GM12892 (cell line): ENCODE data around the gene SRMS.
"Not testable (repeated sequence)": the region's sequence is repeated elsewhere in the genome, so short reads cannot be mapped to it uniquely, and the experiment has no call there.

Experiments used
- DNase-seq: peaks from one replicate; pipeline ENCODE4 v3.0.0; 2011; ENCODE audit not compliant: insufficient read length
- FAIRE-seq: peaks from 2 replicates; lab custom pipeline; 2011; peaks lifted over from hg19 to GRCh38; lab: Jason Lieb, UNC
- POLR2A ChIP-seq: IDR thresholded peaks from 2 replicates; pipeline ENCODE4 v1.6.1; 2011; ENCODE audit warnings: low read depth, low read length, control low read depth
- POLR2AphosphoS5 ChIP-seq: IDR thresholded peaks from 2 replicates; pipeline ENCODE4 v1.6.1; 2011; ENCODE audit warnings: low read depth, low read length, control low read depth
- TAF1 ChIP-seq: IDR thresholded peaks from 2 replicates; pipeline ENCODE4 v1.6.1; 2011; ENCODE audit warnings: low read depth, mild to moderate bottlenecking, control low read depth, low read length, borderline replicate concordance

Gene SRMS

DNA sequence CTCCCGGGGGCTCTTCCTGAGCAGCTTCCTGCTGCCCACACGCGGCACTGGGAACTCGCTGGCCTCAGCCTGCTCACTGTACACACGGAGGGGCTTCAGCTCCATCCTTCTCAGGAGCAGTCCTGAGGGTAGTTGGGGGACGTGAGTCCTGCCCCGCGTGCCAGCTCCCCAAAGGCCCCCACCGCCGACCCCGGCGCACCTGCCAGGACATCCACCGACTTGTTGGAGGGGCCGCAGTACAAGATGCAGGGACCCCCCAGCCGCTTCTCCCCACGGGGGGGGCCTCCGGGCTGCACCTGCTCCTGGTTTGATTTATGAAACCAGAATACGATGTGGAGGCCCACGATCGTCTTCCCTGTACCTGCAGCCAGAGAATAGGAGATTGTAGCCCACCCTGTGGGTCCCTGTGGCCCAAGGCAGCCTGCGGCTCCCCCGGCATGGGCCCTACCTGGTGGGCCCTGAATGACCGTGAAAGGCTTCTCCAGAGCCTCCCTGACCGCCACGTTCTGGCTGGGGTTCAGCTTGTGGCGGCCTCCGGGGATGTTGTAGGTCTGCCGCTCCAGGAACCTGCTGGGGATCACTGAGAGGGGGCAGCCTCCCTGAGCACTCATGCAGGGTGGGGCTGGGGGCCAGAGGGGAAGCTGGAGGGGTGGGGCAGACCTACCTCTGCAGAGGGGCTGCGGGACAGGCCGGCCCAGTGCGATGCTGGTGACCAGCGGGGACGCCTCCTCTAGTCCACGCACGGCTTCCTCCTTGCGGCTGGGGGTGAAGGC, 14.3 kb upstream of the SRMS start:
- DNase-seq (no peak), FAIRE-seq (no peak)
- no peak for TF ChIP-seq TAF1
- TF ChIP-seq POLR2AphosphoS5 = no peak

GRCh38 chr20:63560856-63561609, 13.5 kb upstream of the SRMS start:
- FAIRE-seq (no peak), DNase-seq (no peak)
- no peak for TF ChIP-seq POLR2AphosphoS5
- TF ChIP-seq POLR2A = no peak
- no peak for TF ChIP-seq TAF1

DNA sequence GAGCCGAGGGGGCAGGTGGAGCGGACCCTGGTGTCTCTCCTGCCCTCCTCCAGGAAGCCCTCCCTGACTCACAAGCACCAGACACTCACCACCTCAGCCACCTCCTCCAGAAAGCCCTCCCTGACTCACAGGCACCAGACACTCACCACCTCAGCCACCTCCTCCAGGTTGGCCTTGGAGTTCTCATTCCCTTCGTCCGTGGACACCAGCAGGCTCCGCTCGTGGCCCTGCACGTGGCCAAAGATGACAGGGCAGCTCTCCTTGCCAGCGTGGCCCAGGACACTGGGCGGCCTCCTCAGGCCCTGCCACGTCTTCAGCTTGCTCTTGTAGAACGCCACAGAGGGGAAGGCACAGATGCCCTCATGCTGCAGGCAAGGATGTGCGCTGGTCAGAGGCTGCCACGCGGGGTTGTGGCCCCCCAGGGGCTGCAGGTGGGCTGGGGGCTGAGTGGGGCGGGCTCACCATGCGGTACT, 12.8 kb upstream of the SRMS start:
- DNase-seq = no peak
- no peak for TF ChIP-seq POLR2A
- TF ChIP-seq POLR2AphosphoS5 = no peak
- no peak for TF ChIP-seq TAF1
- no peak for FAIRE-seq

- DNase-seq, FAIRE-seq: not testable (repeated sequence)
Measured at GRCh38 chr20:63559485-63560332, 12.2 kb upstream of the SRMS start.

DNA sequence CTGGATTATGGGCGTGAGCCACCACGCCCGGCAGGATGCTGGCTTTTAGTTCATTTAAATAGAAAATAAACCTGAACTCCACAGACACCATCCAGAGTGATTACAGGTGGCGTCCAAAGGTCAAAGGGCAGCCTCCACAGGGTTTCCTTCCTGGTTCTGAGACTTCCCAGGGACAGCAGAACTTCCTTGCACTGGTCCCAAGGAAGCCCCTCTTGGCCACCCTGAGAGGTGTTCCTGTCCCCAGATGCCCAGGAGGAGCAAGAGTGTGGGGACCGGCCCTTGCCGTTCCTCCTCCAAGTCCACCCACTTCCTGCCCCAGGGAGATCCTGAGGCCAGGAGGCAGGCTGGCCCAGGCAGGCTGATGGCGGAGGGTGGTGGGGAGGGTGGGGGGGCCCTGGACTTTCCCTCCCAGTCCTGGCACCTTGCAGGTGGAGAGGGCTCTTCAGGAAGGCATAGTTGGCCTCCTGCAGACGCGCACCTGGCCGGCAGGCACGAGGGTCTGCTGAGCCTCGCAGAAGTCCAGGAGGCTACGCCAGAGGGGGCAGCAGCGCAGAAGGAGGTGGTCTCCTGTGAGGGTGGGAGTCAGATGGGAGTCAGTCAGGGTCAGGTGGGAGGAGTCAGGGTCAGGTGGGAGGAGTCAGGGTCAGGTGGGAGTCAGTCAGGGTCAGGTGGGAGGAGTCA, 11.4 kb upstream of the SRMS start:
- no peak for FAIRE-seq
- no peak for DNase-seq
- no peak for TF ChIP-seq POLR2AphosphoS5
- no peak for TF ChIP-seq TAF1
- TF ChIP-seq POLR2A = no peak

DNA sequence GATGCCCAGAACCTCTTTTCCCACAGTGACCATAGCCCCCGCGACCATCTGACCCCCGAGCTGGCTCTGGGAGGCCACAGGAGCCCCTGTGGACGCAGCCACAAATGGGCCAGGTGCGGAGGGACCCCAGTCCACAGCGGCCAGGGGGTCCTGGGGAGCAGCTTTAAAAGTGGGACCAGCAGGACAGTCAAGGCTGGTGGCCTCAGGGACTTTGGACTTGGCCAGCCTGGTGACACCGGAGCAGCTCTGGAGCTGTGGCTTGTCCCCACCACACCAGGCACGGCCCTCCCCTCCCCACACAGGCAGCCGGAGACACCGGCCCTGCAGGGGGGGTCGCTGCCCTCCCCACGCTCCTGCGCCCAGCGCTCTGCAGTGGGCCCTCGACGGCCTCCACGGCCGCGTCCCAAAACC, 9.9 kb upstream of the SRMS start:
- TF ChIP-seq POLR2AphosphoS5 = no peak
- DNase-seq = no peak
- no peak for FAIRE-seq

- no peak for DNase-seq
- FAIRE-seq = no peak
- TF ChIP-seq POLR2AphosphoS5 (0 out of 2 replicates have a peak, but pooled peaks have one; percentile 40), POLR2A (no peak)
Measured at GRCh38 chr20:63556873-63557478, 9.4 kb upstream of the SRMS start.

- DNase-seq = no peak
- FAIRE-seq = no peak
- no peak for TF ChIP-seq POLR2A
- TF ChIP-seq TAF1 = no peak
- no peak for TF ChIP-seq POLR2AphosphoS5
Measured at GRCh38 chr20:63555661-63556381, 8.3 kb upstream of the SRMS start.

- FAIRE-seq (peak; percentile 92), DNase-seq (no peak)
- no peak for TF ChIP-seq POLR2AphosphoS5
Measured at GRCh38 chr20:63554361-63555278, 7.1 kb upstream of the SRMS start.

- no peak for DNase-seq
- no peak for FAIRE-seq
- no peak for TF ChIP-seq POLR2A
- no peak for TF ChIP-seq POLR2AphosphoS5
- TF ChIP-seq TAF1 = no peak
Measured at GRCh38 chr20:63553933-63554290, 6.4 kb upstream of the SRMS start, which contains the start of gene FNDC11. Gene FNDC11, plus strand, starts transcription at chr20:63554159. Its CDS starts 1,505 bp downstream, at chr20:63555664.
